B cell (primary cell): Measurements from ENCODE around the gene ABCA12. TPM values are rescaled to one million over a fixed set of nuclear protein-coding genes. Genes with fewer than 3 reads are reported as not detected.

Source experiments
- ATAC-seq: fragments of 200-7000 bp; cut with Tn5 transposase; one replicate; pipeline ENCODE4 v1.10.0; 2021; ENCODE audit warnings: low read depth, mild to moderate bottlenecking, moderate number of reproducible peaks, moderate library complexity
- CTCF ChIA-PET: fragments of 350-600 bp; sonication (Branson Sonifier 250); formaldehyde crosslinking; loops from one replicate; lab custom pipeline; 2021; ENCODE audit warnings: antibody characterized with exemption, inconsistent platforms; lab: Charles Lee
- POLR2A ChIA-PET: fragments of 350-600 bp; sonication (Branson Sonifier 250); formaldehyde crosslinking; loops from one replicate; lab custom pipeline; 2021; ENCODE audit warnings: antibody characterized with exemption; lab: Charles Lee
- DNase-seq: peaks from one replicate; pipeline ENCODE4 v3.0.0; 2013
- H2AFZ ChIP-seq: 2 replicates; pipeline ENCODE4 v1.6.1; 2012; ENCODE audit warnings: mild to moderate bottlenecking, low read depth, low read length; ENCODE audit not compliant: insufficient read depth, poor library complexity, severe bottlenecking
- H3K27ac ChIP-seq, 2 donors: 1 replicate in 1 of 2; 2 replicates in 1 of 2; pipeline ENCODE4 v1.5.1; 2012 to 2013; ENCODE audit warnings: low read length in 2 of 2, mild to moderate bottlenecking in 2 of 2, moderate library complexity in 1 of 2
- H3K27me3 ChIP-seq, 4 experiments: fragments of 200-600 bp in 1 of 4; sonication (generic) in 1 of 4; replicated peaks in 1 of 4; 1 replicate in 2 of 4; 2 replicates in 2 of 4; pipeline versions ENCODE4 v1.6.1 to v1.7.0; 2013 to 2016; ENCODE audit warnings: low read length in 3 of 4, mild to moderate bottlenecking in 2 of 4, mixed read lengths in 1 of 4, moderate library complexity in 1 of 4; ENCODE audit not compliant: insufficient read depth in 4 of 4, control insufficient read depth in 3 of 4; ENCODE audit errors: control extremely low read depth in 1 of 4
- H3K36me3 ChIP-seq, 2 experiments: replicated peaks in 1 of 2; 1 replicate in 1 of 2; 2 replicates in 1 of 2; pipeline versions ENCODE4 v1.6.1 to v1.7.1; 2013; ENCODE audit warnings: low read length in 1 of 2; ENCODE audit not compliant: insufficient read depth in 2 of 2, control insufficient read depth in 1 of 2; ENCODE audit errors: control extremely low read depth in 1 of 2, extremely low read depth in 1 of 2
- H3K4me1 ChIP-seq, 2 donors: fragments of 200-600 bp in 1 of 2; sonication (generic) in 1 of 2; 1 replicate in 1 of 2; 2 replicates in 1 of 2; pipeline versions ENCODE4 v1.5.1 to v1.6.1; 2013 to 2017; ENCODE audit warnings: low read length in 2 of 2; ENCODE audit not compliant: control insufficient read depth in 2 of 2, insufficient read depth in 2 of 2
- H3K4me2 ChIP-seq: replicated peaks from 2 replicates; pipeline ENCODE3; 2012; ENCODE audit warnings: mild to moderate bottlenecking, low read depth, low read length; ENCODE audit not compliant: poor library complexity, severe bottlenecking
- H3K4me3 ChIP-seq, 5 experiments: fragments of 200-600 bp in 1 of 5; sonication (generic) in 1 of 5; 1 replicate in 3 of 5; 2 replicates in 2 of 5; pipeline versions ENCODE4 v1.5.1 to v1.7.0; 2011 to 2016; ENCODE audit warnings: low read length in 4 of 5, mild to moderate bottlenecking in 4 of 5, low read depth in 2 of 5, control low read depth in 1 of 5, moderate library complexity in 1 of 5; ENCODE audit not compliant: insufficient read depth in 1 of 5; ENCODE audit errors: control extremely low read depth in 1 of 5, extremely low read depth in 1 of 5
- H3K79me2 ChIP-seq: fragments of 200-600 bp; sonication (generic); one replicate; pipeline ENCODE4 v1.6.0; 2016; ENCODE audit warnings: low read length; ENCODE audit not compliant: control insufficient read depth, insufficient read depth
- H3K9ac ChIP-seq: fragments of 200-600 bp; sonication (generic); 2 replicates; pipeline ENCODE4 v1.6.1; 2017; ENCODE audit warnings: mild to moderate bottlenecking, low read length, moderate library complexity
- H3K9me3 ChIP-seq, 3 donors: one replicate each; pipeline versions ENCODE4 v1.6.1 to v1.7.1; 2013; ENCODE audit warnings: low read length in 2 of 3; ENCODE audit not compliant: control insufficient read depth in 2 of 3, insufficient read depth in 1 of 3; ENCODE audit errors: control extremely low read depth in 1 of 3
- H4K20me1 ChIP-seq: 2 replicates; pipeline ENCODE4 v1.6.0; 2012; ENCODE audit warnings: mild to moderate bottlenecking, low read length; ENCODE audit not compliant: insufficient read depth, control insufficient read depth, poor library complexity, severe bottlenecking
- H3K27ac Mint-ChIP-seq: one replicate; pipeline ENCODE4 v1.8.0; 2021; ENCODE audit warnings: mixed read lengths
- H3K27me3 Mint-ChIP-seq: one replicate; pipeline ENCODE4 v1.8.0; 2021; ENCODE audit warnings: mixed read lengths
- H3K4me1 Mint-ChIP-seq: one replicate; pipeline ENCODE4 v1.8.0; 2021; ENCODE audit warnings: mixed read lengths
- H3K4me3 Mint-ChIP-seq: one replicate; pipeline ENCODE4 v1.8.0; 2021; ENCODE audit warnings: mixed read lengths
- H3K9me3 Mint-ChIP-seq: one replicate; pipeline ENCODE4 v1.8.0; 2022; ENCODE audit warnings: mixed read lengths; ENCODE audit not compliant: insufficient read depth
- CTCF ChIP-seq: fragments of 200-600 bp; IDR thresholded peaks from one replicate; pipeline ENCODE4 v1.8.0; 2022; ENCODE audit warnings: antibody characterized with exemption, mild to moderate bottlenecking
- EZH2 ChIP-seq: IDR thresholded peaks from 2 replicates; pipeline ENCODE4 v1.6.1; 2012; ENCODE audit warnings: borderline replicate concordance, low read depth, mild to moderate bottlenecking, moderate library complexity, low read length; ENCODE audit not compliant: insufficient read depth, poor library complexity, severe bottlenecking
- WGBS: methylation state at CpG from one replicate; pipeline ENCODE4 v1.1.5; 2013; ENCODE audit warnings: missing lambda C conversion rate; ENCODE audit not compliant: insufficient coverage; 5-methylcytosine and 5-hydroxymethylcytosine counted together
- intact Hi-C: fragments of 100-400 bp; cut with micrococcal nuclease; formaldehyde crosslinking; loops from one replicate; pipeline ENCODE4 v1.10.0; 2022
- polyA plus RNA-seq: library from polyadenylated mRNA; depleted of rRNA; stranded (reverse); fragments of >200 nt; gene quantifications from 2 replicates; pipeline ENCODE4 v1.2.3, GENCODE V29; 2012
- total RNA-seq, 2 donors: library from RNA; stranded (reverse); fragments of 120-200 nt in 1 of 2; gene quantifications; 1 replicate in 1 of 2; 2 replicates in 1 of 2; pipeline versions ENCODE4 v1.2.3 to v1.2.4, GENCODE V29; 2013 to 2022

The ABCA12 gene
- total and polyA plus RNA-seq, 2 donors (not counting 1 experiment from before 2014, with no cell fraction given), result not detected

GRCh38 chr2:214960677-214961076, 177.7 kb downstream of the ABCA12 start:
- Mint-ChIP-seq H3K4me3 (no peak overlapping the region), H3K4me1 (no peaks in the 10 kb centered on the region), H3K27me3 (peaks cover 2% of the 10 kb centered on the region), H3K27ac (no peak overlapping the region), H3K9me3 (peaks cover 2% of the 10 kb centered on the region)
- no peak overlapping the region for H3K9ac ChIP-seq
- no peaks in the 10 kb centered on the region for H3K27me3 ChIP-seq
- DNase-seq, result no peak
- no peaks in the 10 kb centered on the region for H4K20me1 ChIP-seq
- H3K4me2 ChIP-seq, result no peak overlapping the region
- ATAC-seq, result no peak
- ChIA-PET CTCF (no interaction called here), POLR2A (no interaction called here)
- intact Hi-C loops, result no loop called here
- no peak overlapping the region for H3K27ac ChIP-seq
- no peaks in the 10 kb centered on the region for H3K36me3 ChIP-seq
- no peaks in the 10 kb centered on the region for H3K4me1 ChIP-seq
- no peak overlapping the region for H2AFZ ChIP-seq
- no peaks in the 10 kb centered on the region for H3K79me2 ChIP-seq
- no peak overlapping the region for H3K4me3 ChIP-seq
- TF ChIP-seq CTCF (no peak), EZH2 (no peak)
- H3K9me3 ChIP-seq, result no peaks in the 10 kb centered on the region

GRCh38 chr2:214946949-214947348, 191.5 kb downstream of the ABCA12 start:
- Histone ChIP-seq H3K36me3 (no peaks in the 10 kb centered on the region), H3K27me3 (no peaks in the 10 kb centered on the region), H3K9me3 (no peaks in the 10 kb centered on the region), H3K27ac (no peak overlapping the region), H2AFZ (no peak overlapping the region), H3K4me1 (no peaks in the 10 kb centered on the region), H3K9ac (no peak overlapping the region), H3K4me3 (no peak overlapping the region), H3K4me2 (no peak overlapping the region), H3K79me2 (no peaks in the 10 kb centered on the region), H4K20me1 (no peaks in the 10 kb centered on the region)
- no peaks in the 10 kb centered on the region for H3K4me1 Mint-ChIP-seq
- ChIA-PET POLR2A (no interaction called here), CTCF (no interaction called here)
- no peaks in the 10 kb centered on the region for H3K9me3 Mint-ChIP-seq
- no peak overlapping the region for H3K4me3 Mint-ChIP-seq
- no peak for ATAC-seq
- no peaks in the 10 kb centered on the region for H3K27me3 Mint-ChIP-seq
- no peak for TF ChIP-seq EZH2
- TF ChIP-seq CTCF, result no peak
- no peak for DNase-seq
- intact Hi-C loops, result no loop called here
- no CpG with 5 or more reads among the region's 2 CpGs for WGBS
- no peak overlapping the region for H3K27ac Mint-ChIP-seq
